ENCODE data around the gene ADAMTS8. TPM values are rescaled to one million over a fixed set of nuclear protein-coding genes. Genes with fewer than 3 reads are reported as not detected.

ADAMTS8 gene
- polyA plus RNA-seq, 3 donors = 2.3 to 3.9 (median 2.8) TPM

- no peak for DNase-seq (ENCODE audit: low read depth in 3 of 3, low spot score in 2 of 3)
These were observed 69.0 kb downstream of the ADAMTS8 start for GRCh38 chr11:130359419-130359818.

GRCh38 chr11:130358398-130358797, 70.0 kb downstream of the ADAMTS8 start:
- DNase-seq (ENCODE audit: low read depth in 3 of 3, low spot score in 2 of 3) = no peak

Other genes starting within 250 kb of the ADAMTS8 start
- gene ZBTB44, start 113.7 kb downstream of the ADAMTS8 start, polyA plus RNA-seq (ENCODE audit: insufficient read length in 3 of 3) = 10 to 100 TPM; 53.7 to 59.0 (median 56.7) TPM
- 10 to 100 TPM; 51.3 to 62.0 (median 55.7) TPM for gene ADAMTS15, start 20.0 kb upstream of the ADAMTS8 start, polyA plus RNA-seq (ENCODE audit: insufficient read length in 3 of 3)